GM18858 (cell line): Measurements from ENCODE around the gene UNC13D.

Experiments
- ATAC-seq: cut with Tn5 transposase; IDR thresholded peaks from one replicate; pipeline ENCODE4 v1.9.1; 2021; ENCODE audit not compliant: unreplicated experiment

Gene UNC13D

GRCh38 chr17:75835654-75835987, 8.6 kb downstream of the UNC13D start:
- ATAC-seq = no peak

GRCh38 chr17:75834928-75835653, 9.1 kb downstream of the UNC13D start:
- ATAC-seq = no peak

- no peak for ATAC-seq
These were observed 9.8 kb downstream of the UNC13D start for GRCh38 chr17:75834279-75834920.

GRCh38 chr17:75832652-75833400, 11.4 kb downstream of the UNC13D start:
- no peak for ATAC-seq

- ATAC-seq = no peak
These were observed 12.0 kb downstream of the UNC13D start for GRCh38 chr17:75832164-75832651.

GRCh38 chr17:75831032-75831571, 13.1 kb downstream of the UNC13D start:
- ATAC-seq = no peak

- no peak for ATAC-seq
These were observed 13.8 kb downstream of the UNC13D start for GRCh38 chr17:75830164-75831031.

GRCh38 chr17:75829747-75830146, 14.5 kb downstream of the UNC13D start:
- ATAC-seq = no peak

GRCh38 chr17:75828741-75829140, 15.5 kb downstream of the UNC13D start:
- no peak for ATAC-seq

GRCh38 chr17:75828076-75828400, 16.2 kb downstream of the UNC13D start:
- ATAC-seq = no peak

- no peak for ATAC-seq
These were observed 16.7 kb downstream of the UNC13D start for GRCh38 chr17:75827308-75828075.

- ATAC-seq = no peak
These were observed 17.5 kb downstream of the UNC13D start for GRCh38 chr17:75826561-75827307.

GRCh38 chr17:75825748-75826370, 18.3 kb downstream of the UNC13D start:
- no peak for ATAC-seq

- no peak for ATAC-seq
These were observed 19.1 kb downstream of the UNC13D start for GRCh38 chr17:75825149-75825552.

- no peak for ATAC-seq
These were observed 19.5 kb downstream of the UNC13D start for GRCh38 chr17:75824666-75825065.

- ATAC-seq = no peak
These were observed 20.1 kb downstream of the UNC13D start for GRCh38 chr17:75824050-75824552.

GRCh38 chr17:75823257-75824041, 20.8 kb downstream of the UNC13D start:
- no peak for ATAC-seq

- ATAC-seq = no peak
These were observed 21.4 kb downstream of the UNC13D start for GRCh38 chr17:75822800-75823166.
